PC-9 (cell line): ENCODE data around the gene SMIM29. TPM values are rescaled to one million over a fixed set of nuclear protein-coding genes. Genes with fewer than 3 reads are reported as not detected.

Source experiments
- BruUV-seq: library from RNA; stranded (reverse); fragments of 400-500 nt; replicated peaks from 2 replicates; lab custom pipeline; 2021; lab: Mats Ljungman, UMichigan
- CTCF ChIA-PET: fragments of 300-600 bp; sonication (Branson Sonifier 250); formaldehyde crosslinking; loops from one replicate; lab custom pipeline; 2022; ENCODE audit warnings: antibody characterized with exemption; lab: Charles Lee
- POLR2A ChIA-PET: fragments of 300-600 bp; sonication (Branson Sonifier 250); formaldehyde crosslinking; loops from one replicate; lab custom pipeline; 2022; ENCODE audit warnings: antibody characterized with exemption; ENCODE audit not compliant: unreplicated experiment; lab: Charles Lee
- DNase-seq, 2 experiments: peaks; one replicate each; pipeline versions ENCODE4 v3.0.0 to v3.0.0-alpha.2; 2015 to 2022; ENCODE audit warnings: mixed read lengths in 1 of 2
- H2AFZ ChIP-seq: fragments of 200-600 bp; sonication (generic); 2 replicates; pipeline ENCODE4 v1.8.1; 2017; ENCODE audit warnings: antibody characterized with exemption
- H3F3A ChIP-seq: fragments of 200-600 bp; sonication (generic); 2 replicates; pipeline ENCODE4 v1.8.1; 2017; ENCODE audit warnings: antibody characterized with exemption, mild to moderate bottlenecking, low read depth; ENCODE audit not compliant: insufficient read depth
- H3K27ac ChIP-seq: fragments of 200-600 bp; sonication (generic); 2 replicates; pipeline ENCODE4 v1.6.1; 2016; ENCODE audit warnings: mixed run types
- H3K27me3 ChIP-seq: fragments of 200-600 bp; sonication (generic); 2 replicates; pipeline ENCODE4 v1.6.1; 2016; ENCODE audit warnings: low read depth, mixed run types; ENCODE audit not compliant: insufficient read depth
- H3K36me3 ChIP-seq: fragments of 200-600 bp; sonication (generic); 2 replicates; pipeline ENCODE4 v1.6.1; 2016; ENCODE audit warnings: low read depth, mixed run types
- H3K4me1 ChIP-seq: fragments of 200-600 bp; sonication (generic); replicated peaks from 2 replicates; pipeline ENCODE4 v1.6.1; 2016; ENCODE audit warnings: mixed run types; ENCODE audit not compliant: insufficient read depth
- H3K4me2 ChIP-seq: fragments of 200-600 bp; sonication (generic); 2 replicates; pipeline ENCODE4 v1.6.1; 2017; ENCODE audit warnings: mixed run types
- H3K4me3 ChIP-seq: fragments of 200-600 bp; sonication (generic); 2 replicates; pipeline ENCODE4 v1.6.1; 2016; ENCODE audit warnings: mixed run types
- H3K79me2 ChIP-seq: fragments of 200-600 bp; sonication (generic); 2 replicates; pipeline ENCODE4 v1.6.1; 2017; ENCODE audit warnings: low read depth, mixed run types
- H3K9me2 ChIP-seq: fragments of 200-600 bp; sonication (generic); 2 replicates; pipeline ENCODE4 v1.8.1; 2017; ENCODE audit warnings: mild to moderate bottlenecking; ENCODE audit not compliant: insufficient read depth
- H3K9me3 ChIP-seq: fragments of 200-600 bp; sonication (generic); 2 replicates; pipeline ENCODE4 v1.8.1; 2016; ENCODE audit warnings: low read depth; ENCODE audit not compliant: insufficient read depth
- H4K20me1 ChIP-seq: fragments of 200-600 bp; sonication (generic); 2 replicates; pipeline ENCODE4 v1.8.1; 2017; ENCODE audit not compliant: insufficient read depth
- EZH2 ChIP-seq: fragments of 200-600 bp; sonication (generic); IDR thresholded peaks from 2 replicates; pipeline ENCODE4 v1.8.0; 2017; ENCODE audit warnings: antibody characterized with exemption, low read depth
- intact Hi-C: fragments of 100-400 bp; cut with micrococcal nuclease; formaldehyde crosslinking; loops from one replicate; pipeline ENCODE4 v1.10.0; 2022; ENCODE audit not compliant: unreplicated experiment
- total RNA-seq: library from RNA; stranded (reverse); gene quantifications from 2 replicates; pipeline ENCODE4 v1.2.3, GENCODE V29; 2021
- TF ChIP-seq, protein P1 (sequence below): fragments of 200-600 bp; sonication (generic); conservative IDR thresholded peaks from 2 replicates; pipeline ENCODE4 v1.6.1; 2017; ENCODE audit warnings: mixed run types, antibody characterized with exemption, mild to moderate bottlenecking, moderate library complexity

SMIM29 gene
- total RNA-seq, 1 experiment from 2014 or later, result 35.2 TPM

DNA sequence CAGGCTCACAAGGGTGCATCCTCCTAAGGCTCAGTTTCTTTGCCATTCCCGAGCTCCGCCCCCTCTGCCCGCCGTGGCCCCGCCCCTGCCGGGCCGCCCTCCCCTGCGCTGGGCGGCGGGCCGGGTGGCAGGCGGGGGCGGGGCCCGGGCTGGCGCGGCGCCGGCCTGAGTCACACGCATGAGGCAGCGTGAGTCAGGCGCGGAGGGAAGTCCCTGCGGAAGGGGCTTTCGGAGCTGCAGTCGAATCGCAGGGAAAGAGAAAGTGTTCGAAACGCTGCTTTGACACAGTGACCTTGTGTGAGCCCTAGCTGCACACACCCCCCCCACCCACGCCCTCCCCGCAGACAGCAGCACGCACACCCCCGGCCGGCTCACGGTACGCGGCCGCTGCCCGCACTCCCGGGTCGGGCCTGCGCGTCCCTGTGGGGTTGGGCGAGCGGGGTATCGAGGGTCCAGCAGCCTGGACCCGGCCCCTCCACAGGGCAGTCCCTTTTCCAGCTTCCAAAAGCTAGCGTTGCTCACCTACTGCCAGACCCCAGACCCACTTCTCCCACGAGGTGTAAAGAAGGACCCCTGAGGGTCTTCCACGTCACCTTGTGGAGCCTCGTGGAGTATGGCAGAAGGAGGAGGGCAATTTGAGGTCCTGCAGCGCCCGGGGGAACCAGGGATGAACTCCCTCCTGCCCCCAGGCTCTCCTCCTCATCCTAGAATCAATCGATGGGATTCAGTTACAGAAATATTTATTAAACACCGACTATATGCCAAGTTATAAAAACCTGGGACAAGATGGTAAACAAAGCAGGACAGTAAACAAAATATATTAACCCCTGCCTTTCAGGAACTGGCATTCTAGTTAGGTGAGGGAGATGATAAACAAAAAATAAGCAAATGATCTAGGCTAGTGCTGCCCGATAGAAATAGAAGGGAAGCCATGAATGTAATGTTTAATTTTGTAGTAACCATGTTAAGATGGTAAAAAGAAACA, 24.6 kb downstream of the SMIM29 start:
- Histone ChIP-seq H3K27ac (peak overlapping the region; percentile 98), H2AFZ (peak overlapping the region; percentile 77), H3F3A (peaks cover 46% of the 10 kb centered on the region), H3K9me2 (no peaks in the 10 kb centered on the region), H3K36me3 (no peaks in the 10 kb centered on the region), H3K4me1 (peaks cover 60% of the 10 kb centered on the region), H3K79me2 (no peaks in the 10 kb centered on the region), H3K4me3 (peak overlapping the region; percentile 80), H3K27me3 (no peaks in the 10 kb centered on the region), H3K9me3 (no peaks in the 10 kb centered on the region; the same call in 1 of the 2 replicates), H4K20me1 (no peaks in the 10 kb centered on the region), H3K4me2 (peak overlapping the region; percentile 100)
- POLR2A ChIA-PET, result interaction anchor here (0.6 to 1.0 kb wide), 4 partner anchors 12 to 238 kb away, joined by 3 to 16 read pairs (median 6); partner anchors contain the start of gene HMGA1
- CTCF ChIA-PET, result interaction anchor here (0.7 to 1.0 kb wide), 3 partner anchors 61 to 415 kb away, joined by 3 to 7 read pairs (median 5); no protein-coding TSS in a partner anchor
- no peak for TF ChIP-seq EZH2
- TF ChIP-seq, protein P1, sequence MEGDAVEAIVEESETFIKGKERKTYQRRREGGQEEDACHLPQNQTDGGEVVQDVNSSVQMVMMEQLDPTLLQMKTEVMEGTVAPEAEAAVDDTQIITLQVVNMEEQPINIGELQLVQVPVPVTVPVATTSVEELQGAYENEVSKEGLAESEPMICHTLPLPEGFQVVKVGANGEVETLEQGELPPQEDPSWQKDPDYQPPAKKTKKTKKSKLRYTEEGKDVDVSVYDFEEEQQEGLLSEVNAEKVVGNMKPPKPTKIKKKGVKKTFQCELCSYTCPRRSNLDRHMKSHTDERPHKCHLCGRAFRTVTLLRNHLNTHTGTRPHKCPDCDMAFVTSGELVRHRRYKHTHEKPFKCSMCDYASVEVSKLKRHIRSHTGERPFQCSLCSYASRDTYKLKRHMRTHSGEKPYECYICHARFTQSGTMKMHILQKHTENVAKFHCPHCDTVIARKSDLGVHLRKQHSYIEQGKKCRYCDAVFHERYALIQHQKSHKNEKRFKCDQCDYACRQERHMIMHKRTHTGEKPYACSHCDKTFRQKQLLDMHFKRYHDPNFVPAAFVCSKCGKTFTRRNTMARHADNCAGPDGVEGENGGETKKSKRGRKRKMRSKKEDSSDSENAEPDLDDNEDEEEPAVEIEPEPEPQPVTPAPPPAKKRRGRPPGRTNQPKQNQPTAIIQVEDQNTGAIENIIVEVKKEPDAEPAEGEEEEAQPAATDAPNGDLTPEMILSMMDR, result no peak
- intact Hi-C loops, result no loop called here
- BruUV-seq, result TSS peak; percentile 86
- DNase-seq, result peak; percentile 90 to 93

DNA sequence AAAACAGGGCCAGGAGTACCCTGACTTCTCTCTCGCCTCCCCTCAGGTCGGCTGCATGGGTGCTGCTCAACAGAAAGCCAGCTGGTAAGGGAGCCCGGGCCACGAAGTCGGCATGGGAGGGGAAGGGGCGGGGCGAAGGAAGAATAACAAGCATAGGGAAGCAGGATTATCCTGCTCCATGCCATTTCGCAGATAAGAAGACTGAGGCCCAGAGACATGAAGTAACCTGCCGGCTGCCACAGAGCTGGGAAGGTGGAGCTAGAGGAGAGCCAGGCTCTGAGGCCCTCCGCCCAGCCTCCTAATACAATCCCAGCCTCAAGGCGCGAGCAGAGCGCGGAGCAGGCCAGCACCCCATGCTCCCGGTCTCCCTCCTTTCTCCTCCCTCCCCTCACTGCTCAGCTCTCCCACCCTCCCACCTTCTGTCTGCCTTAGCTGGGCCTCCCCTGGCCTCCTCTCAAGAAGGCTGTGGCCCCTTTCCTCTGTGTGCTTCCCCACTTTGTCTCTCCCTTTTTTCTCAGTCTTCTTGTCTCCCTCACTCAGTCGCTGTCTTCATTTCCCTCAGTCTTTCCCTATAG, 25.3 kb downstream of the SMIM29 start:
- H3K4me1 ChIP-seq, result peaks cover 52% of the 10 kb centered on the region
- H3K36me3 ChIP-seq, result no peaks in the 10 kb centered on the region
- no peaks in the 10 kb centered on the region for H3K9me2 ChIP-seq
- peak overlapping the region; percentile 77 for H2AFZ ChIP-seq
- no peaks in the 10 kb centered on the region for H4K20me1 ChIP-seq
- H3K27me3 ChIP-seq, result no peaks in the 10 kb centered on the region
- no peak for DNase-seq
- ChIA-PET CTCF (interaction anchor here (0.8 to 1.0 kb wide), 2 partner anchors 60 to 192 kb away, joined by 5 to 7 read pairs; no protein-coding TSS in a partner anchor), POLR2A (interaction anchor here (0.6 to 1.0 kb wide), 4 partner anchors 13 to 238 kb away, joined by 3 to 16 read pairs (median 6); partner anchors contain the start of gene HMGA1)
- no TSS peak for BruUV-seq
- H3K4me2 ChIP-seq, result peak overlapping the region; percentile 85
- peaks cover 43% of the 10 kb centered on the region for H3F3A ChIP-seq
- H3K27ac ChIP-seq, result peak overlapping the region; percentile 80
- TF ChIP-seq, protein P1, result no peak
- no peak for TF ChIP-seq EZH2
- no peaks in the 10 kb centered on the region for H3K79me2 ChIP-seq
- no peaks in the 10 kb centered on the region; the same call in 1 of the 2 replicates for H3K9me3 ChIP-seq
- peak overlapping the region; percentile 53 for H3K4me3 ChIP-seq
- intact Hi-C loops, result no loop called here

DNA sequence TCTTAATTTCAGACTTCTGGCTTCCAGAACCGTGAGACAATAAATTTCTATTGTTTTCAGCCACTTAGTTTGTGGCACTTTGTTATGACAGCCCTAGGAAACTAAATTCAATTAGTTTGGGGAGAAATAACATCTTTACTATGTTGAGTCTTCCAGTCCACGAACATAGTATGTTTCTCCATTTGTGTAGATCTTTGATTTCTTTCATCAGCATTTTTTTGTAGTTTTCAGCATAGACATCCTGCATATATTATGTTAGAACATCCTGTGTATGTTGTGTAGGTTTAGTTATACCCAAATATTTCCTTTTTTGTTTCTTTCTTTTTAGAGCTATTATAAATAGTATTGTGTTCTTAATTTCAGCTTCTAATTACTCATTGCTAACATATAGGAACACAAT, 30.1 kb downstream of the SMIM29 start:
- intact Hi-C loops, result no loop called here
- no peaks in the 10 kb centered on the region for H3K27me3 ChIP-seq
- POLR2A ChIA-PET, result no interaction called here
- H3K9me2 ChIP-seq, result no peaks in the 10 kb centered on the region
- CTCF ChIA-PET, result no interaction called here
- no peaks in the 10 kb centered on the region for H3K36me3 ChIP-seq
- H3K4me1 ChIP-seq, result peaks cover 9% of the 10 kb centered on the region
- no peaks in the 10 kb centered on the region for H4K20me1 ChIP-seq
- H3K79me2 ChIP-seq, result no peaks in the 10 kb centered on the region
- H3K4me3 ChIP-seq, result no peak overlapping the region
- peak in 1 of 2 experiments; percentile 17 for DNase-seq
- no TSS peak for BruUV-seq
- no peaks in the 10 kb centered on the region for H3K9me3 ChIP-seq
- peaks cover 10% of the 10 kb centered on the region; the same call in 1 of the 2 replicates for H3F3A ChIP-seq
- peak overlapping the region; percentile 3; the same call in 1 of the 2 replicates for H3K27ac ChIP-seq
- no peak overlapping the region for H2AFZ ChIP-seq
- no peak overlapping the region for H3K4me2 ChIP-seq
- TF ChIP-seq EZH2, result no peak
- TF ChIP-seq, protein P1, result no peak
